Left cardiac atrium (tissue), 4 donors: ENCODE data around the gene TMEM220. TPM values are rescaled to one million over a fixed set of nuclear protein-coding genes. Genes with fewer than 3 reads are reported as not detected.

ENCODE experiments used
- ATAC-seq, 2 donors: fragments of 200-7000 bp; cut with Tn5 transposase; one replicate each; pipeline ENCODE4 v1.9.1; 2020; ENCODE audit warnings: mild to moderate bottlenecking in 2 of 2, moderate library complexity in 2 of 2
- DNase-seq: peaks from one replicate; pipeline ENCODE4 v3.0.0-alpha.2; 2020
- intact Hi-C, 2 donors: fragments of 100-400 bp; cut with DNase I; formaldehyde crosslinking; loops; one replicate each; pipeline versions ENCODE4 v1.14.1 to v1.15.1; 2022 to 2023
- long read RNA-seq: library from polyadenylated mRNA; unstranded; transcript quantifications from one replicate; pipeline ENCODE4 v2.0.0, GENCODE V29; 2021
- total RNA-seq, 2 donors: library from RNA; stranded (reverse); fragmentation: NEBNext Ultra II Directional; extraction: Animal tissue kit (Norgen Biotek cat#: 25700); gene quantifications; one replicate each; pipeline ENCODE4 v1.2.1, GENCODE V29; 2021
- donor health status: DM: no; HTN: yes; CAD: no.
- donor health status: DM: no; HTN: yes; CAD: no; lungs with severe emphysema.
- donor health status: DM: yes; HTN: yes; CAD: no.
- donor health status: Dilated cardiomyopathy.

The TMEM220 gene
- 1 to 10 TPM; 7.7 to 8.0 TPM for total RNA-seq
- long read RNA-seq, partial matches to known transcripts: 0 of 4 reads
- long read RNA-seq, other reads (novel, unspliced or antisense): 0 of 4 reads

- ATAC-seq (peak; percentile 97), DNase-seq (peak; percentile 87)
- intact Hi-C loops: loop anchor here in 1 of 2 donors (10.0 kb wide), 1 partner anchor 925 kb away; no protein-coding TSS in a partner anchor
Observed at GRCh38 chr17:10729334-10730193, at the start of gene TMEM220. TMEM220 (minus strand) TSS chr17:10730023; CDS start chr17:10729851, 172 bp downstream.

GRCh38 chr17:10779609-10780008, 49.8 kb upstream of the TMEM220 start:
- ATAC-seq: no peak
- intact Hi-C loops: no loop called here
- no peak for DNase-seq

- intact Hi-C loops: no loop called here
- DNase-seq (no peak), ATAC-seq (no peak)
Observed at GRCh38 chr17:10777890-10778289, 48.1 kb upstream of the TMEM220 start.

DNA sequence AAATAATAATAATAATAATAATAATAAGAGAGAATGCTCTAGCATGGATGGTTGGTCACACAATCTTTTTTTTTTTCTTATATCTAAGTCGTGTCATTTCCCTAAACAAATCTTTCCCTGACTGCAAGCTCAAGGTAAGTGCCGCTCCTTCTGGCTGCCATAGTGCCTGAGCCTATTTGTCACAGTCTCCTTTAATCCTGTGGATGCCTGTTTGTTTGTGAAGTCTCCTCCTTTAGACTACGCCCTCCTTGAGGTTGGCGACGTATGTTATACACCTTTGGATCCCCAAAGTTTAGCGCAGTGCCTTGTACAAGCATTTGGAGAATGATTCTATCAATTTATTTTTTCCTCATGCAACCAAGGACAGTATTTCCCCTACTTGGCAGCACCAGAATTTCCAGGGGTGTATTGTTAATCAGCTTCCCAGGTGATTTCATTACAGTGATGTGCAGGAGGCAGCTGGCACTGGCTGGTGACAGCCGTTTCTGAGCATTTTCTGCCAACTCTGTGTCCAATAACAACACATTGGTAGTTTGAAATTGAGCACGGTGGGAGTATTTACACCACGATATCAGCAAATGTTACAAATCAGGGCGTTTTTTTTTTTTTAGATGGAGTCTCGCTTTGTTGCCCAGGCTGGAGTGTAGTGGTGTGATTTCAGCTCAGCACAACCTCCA, 47.4 kb upstream of the TMEM220 start:
- intact Hi-C loops: no loop called here
- DNase-seq (no peak), ATAC-seq (no peak)

DNA sequence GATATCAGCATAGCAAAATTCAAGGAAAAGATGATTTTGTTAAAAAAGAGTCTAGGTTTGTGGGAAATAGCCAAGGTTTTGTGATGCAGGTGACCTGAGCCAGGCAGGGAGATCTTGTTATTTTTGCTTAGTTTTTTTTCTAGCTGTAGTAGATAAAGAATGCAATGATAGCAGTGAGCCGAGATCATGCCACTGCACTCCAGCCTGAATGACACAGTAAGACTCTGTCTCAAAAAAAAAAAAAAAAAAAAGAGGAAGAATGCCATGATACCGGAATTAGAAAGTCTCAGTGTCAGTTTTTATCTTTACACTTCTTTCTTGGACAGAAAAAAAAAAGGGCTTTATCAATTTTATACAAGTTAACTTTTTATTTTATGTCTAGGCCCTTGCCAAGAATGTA, 46.6 kb upstream of the TMEM220 start:
- intact Hi-C loops: no loop called here
- DNase-seq (no peak), ATAC-seq (no peak)

DNA sequence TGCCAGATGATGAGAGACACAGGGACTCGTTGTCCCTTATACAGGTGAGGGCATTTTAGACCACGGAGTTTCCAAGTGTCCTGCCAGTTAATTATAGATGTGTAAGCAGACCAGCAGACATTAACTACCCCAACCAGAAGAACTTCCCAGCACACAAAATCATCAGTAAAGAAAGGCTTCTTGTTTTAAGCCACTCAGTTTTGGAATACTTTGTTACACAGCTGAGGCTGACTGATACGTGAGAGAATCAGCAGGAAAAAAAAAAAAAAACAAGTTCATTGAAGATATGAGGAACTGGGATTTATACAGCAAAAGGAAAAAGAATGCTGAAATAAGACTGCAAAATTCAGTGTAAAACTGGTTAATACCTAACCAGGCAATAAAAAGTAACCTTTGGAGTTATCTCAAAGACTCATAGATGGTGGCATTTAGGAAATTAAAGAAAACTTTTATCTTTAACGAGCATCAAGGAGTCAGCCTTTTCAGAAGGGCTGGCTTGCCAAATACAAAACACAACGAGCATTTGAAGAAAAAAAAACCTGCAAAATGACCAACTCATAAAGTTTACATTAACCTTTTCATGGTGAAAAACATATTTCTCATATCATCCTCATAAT, 46.0 kb upstream of the TMEM220 start:
- intact Hi-C loops: no loop called here
- DNase-seq: no peak
- no peak for ATAC-seq

DNA sequence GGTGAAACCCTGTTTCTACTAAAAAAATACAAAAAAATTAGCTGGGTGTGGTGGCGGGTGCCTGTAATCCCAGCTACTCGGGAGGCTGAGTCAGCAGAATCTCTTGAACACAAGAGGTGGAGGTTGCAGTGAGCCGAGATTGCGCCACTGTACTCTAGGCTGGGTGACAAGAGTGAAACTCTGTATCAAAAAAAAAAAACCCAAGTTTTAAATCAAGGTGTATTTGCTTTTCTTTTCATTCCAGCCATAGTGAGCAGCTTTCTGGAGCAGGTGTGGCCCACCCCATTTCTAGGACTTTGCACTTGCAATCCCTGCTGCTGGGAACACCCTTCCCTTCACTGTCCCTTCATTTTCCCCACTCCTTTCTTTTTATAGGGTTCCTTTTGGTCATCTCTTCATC, 45.2 kb upstream of the TMEM220 start:
- intact Hi-C loops: no loop called here
- ATAC-seq: no peak
- DNase-seq: no peak

GRCh38 chr17:10773391-10773790, 43.6 kb upstream of the TMEM220 start:
- DNase-seq: no peak
- ATAC-seq: no peak
- intact Hi-C loops: no loop called here

DNA sequence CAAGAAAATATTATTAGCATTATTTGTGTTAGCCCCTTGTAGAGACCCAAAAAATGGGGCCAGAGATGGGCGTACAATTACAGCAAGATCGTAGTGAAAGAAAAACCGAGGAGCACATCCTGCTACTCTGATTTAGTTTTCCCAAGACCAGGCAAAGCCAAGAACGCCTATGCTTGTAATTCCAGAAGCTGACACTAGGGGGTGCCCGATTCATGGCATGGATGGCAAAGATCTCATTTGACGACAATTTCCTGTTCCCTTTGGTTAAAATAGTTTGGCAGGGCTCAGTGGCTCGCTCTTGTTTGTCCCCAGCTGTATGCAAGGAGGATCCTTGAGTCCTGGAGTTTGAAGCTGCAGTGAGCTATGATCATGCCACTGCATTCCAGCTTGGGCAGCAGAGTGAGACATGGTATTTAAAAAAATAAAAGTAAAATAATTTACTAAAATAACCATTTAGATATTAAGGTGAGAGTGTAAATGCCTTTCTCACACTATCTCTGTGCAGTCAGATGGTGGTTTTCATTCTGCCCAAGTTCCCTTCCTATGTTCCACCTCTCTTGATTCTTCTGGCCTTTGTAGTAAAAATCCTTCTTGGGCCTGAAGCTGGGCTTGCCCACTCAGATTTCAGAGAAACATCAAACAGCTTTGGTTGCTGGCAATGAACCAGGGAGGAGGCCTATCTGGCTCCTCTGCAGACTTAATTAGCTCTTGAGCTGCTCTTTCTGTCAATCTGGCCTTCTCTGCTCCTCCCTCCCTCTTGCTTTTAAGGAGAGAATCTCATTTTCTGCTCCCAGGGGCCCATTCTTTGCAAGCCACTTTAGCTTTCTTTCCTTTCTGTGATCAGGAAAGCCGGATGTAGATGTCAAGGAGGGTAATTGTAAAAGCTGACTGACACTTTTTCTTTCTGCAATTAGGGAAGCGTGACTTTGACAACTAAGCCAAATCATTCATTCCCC, 42.9 kb upstream of the TMEM220 start:
- DNase-seq: no peak
- intact Hi-C loops: no loop called here
- ATAC-seq: no peak

DNA sequence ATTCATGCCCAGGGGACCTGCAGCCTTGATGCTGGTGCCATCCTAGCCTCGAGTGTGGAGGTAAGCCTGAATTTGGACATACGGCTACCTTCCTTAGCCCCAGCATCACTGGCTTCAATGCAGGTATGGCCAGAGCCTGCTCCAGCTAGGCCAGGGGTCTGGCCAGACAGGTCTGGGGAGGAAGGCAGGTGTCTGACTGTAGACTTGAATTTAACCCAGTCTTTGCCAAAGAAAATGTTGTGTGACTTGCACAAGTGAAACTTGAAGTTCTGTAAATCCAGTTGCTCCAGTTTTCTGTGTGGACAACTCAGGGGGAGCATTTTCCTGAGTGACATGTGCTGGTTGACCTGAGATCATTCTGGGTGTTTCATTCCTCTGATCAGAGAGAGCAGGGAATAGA, 41.3 kb upstream of the TMEM220 start:
- intact Hi-C loops: no loop called here
- no peak for DNase-seq
- no peak for ATAC-seq

DNA sequence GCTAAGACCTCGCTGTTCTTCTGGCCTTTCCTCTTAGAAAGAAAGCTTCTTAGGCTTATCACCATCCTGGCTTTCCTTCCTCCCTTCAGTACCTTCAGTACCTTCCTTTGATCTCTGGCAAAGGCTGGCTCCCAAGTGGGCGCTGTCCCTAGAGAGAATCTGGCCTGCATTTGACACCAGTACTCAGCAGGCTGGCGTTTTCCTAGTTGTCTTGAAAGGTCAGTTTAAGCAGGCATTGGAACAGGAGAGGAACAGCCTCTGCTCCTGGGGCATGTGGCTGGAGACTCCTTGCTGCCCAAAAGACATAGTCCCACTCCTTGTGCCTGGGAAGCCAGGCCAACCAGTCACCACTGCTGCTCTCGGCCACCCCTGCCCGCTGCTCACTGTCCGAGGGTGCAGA, 40.0 kb upstream of the TMEM220 start:
- intact Hi-C loops: no loop called here
- no peak for DNase-seq
- ATAC-seq: no peak

GRCh38 chr17:10768750-10769251, 39.0 kb upstream of the TMEM220 start:
- ATAC-seq (no peak), DNase-seq (no peak)
- intact Hi-C loops: no loop called here

DNA sequence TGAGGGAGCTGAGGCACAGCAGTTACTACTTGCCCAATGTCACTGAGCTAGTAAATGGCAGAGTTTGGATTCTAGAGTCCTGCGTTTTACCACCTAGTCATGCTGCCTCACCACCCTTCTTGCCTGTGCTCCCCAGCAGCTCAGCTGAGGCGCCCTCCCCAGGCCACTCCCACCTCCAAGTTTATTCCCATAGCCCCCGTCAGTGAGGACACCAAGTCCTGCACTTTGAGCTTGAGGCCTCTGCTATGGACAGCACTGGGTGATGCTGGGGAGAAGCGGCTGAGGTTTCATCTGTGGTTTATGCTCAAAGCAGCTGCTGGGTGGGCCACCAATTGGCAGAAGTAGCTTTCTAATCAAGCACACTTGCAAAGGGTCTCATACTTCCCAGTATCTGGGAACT, 37.4 kb upstream of the TMEM220 start:
- ATAC-seq (no peak), DNase-seq (no peak)
- intact Hi-C loops: no loop called here

DNA sequence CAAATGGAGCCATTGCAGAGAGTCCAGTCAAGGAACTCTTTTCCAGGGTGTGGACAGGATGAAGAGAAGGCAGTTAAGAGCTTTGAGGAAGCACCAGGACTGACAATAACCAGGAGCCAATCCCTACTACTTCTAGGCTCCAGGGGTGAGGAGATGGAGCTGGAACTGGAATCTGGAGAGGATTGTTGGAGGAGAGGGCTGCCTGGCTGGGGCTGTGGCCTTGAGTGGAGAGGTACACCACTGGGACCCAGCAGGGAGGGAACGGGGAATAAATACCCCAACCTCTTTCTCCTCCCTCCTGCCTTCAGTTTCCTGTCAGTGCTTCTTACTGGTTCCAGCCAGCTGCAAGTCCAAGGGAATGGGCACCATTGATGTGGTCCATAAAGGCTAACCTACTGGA, 32.2 kb upstream of the TMEM220 start:
- ATAC-seq: no peak
- intact Hi-C loops: no loop called here
- no peak for DNase-seq

- no peak for DNase-seq
- ATAC-seq: no peak
- intact Hi-C loops: no loop called here
Observed at GRCh38 chr17:10761281-10761680, 31.5 kb upstream of the TMEM220 start.

GRCh38 chr17:10758062-10758461, 28.2 kb upstream of the TMEM220 start:
- intact Hi-C loops: no loop called here
- ATAC-seq: no peak

DNA sequence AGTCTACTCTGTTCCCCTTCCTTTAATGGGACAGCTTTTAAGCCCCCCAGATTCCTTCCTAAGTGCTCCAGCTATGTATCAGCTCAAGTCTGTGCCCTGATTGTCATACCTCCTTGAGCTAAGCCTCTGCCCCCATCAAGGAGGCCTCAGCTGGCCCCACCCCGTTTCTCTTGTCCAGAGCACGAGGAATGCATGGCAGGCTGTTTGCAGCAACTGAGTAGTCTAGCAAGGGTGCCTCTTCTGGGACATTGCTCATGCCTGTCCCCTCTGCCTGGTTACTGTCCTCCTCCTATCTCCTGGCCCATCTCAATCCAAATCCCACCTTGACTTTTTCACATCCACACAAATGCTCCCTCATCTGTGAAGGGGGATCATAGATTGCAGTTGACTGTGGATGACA, 27.8 kb upstream of the TMEM220 start:
- ATAC-seq (no peak), DNase-seq (no peak)
- intact Hi-C loops: no loop called here

More at GRCh38 chr17:10758062-10758461, 28.2 kb upstream of the TMEM220 start:
- DNase-seq: no peak

GRCh38 chr17:10757067-10757466, 27.2 kb upstream of the TMEM220 start:
- ATAC-seq (peak in 1 of 2 donors; percentile 42), DNase-seq (no peak)
- intact Hi-C loops: no loop called here

GRCh38 chr17:10756619-10757018, 26.8 kb upstream of the TMEM220 start:
- DNase-seq (no peak), ATAC-seq (peak in 1 of 2 donors; percentile 12)
- intact Hi-C loops: no loop called here
